GM23248 (cell line): Measurements from ENCODE around the gene ULBP3.

ENCODE experiments used
- EZH2 ChIP-seq: fragments of 200-600 bp; sonication (generic); IDR thresholded peaks from 2 replicates; pipeline ENCODE4 v1.6.1; 2018; ENCODE audit warnings: antibody characterized with exemption, mild to moderate bottlenecking; ENCODE audit not compliant: insufficient read depth, poor library complexity, severe bottlenecking
- EZH2phosphoT487 ChIP-seq: fragments of 200-600 bp; sonication (generic); IDR thresholded peaks from 2 replicates; pipeline ENCODE4 v1.6.1; 2018; ENCODE audit warnings: antibody characterized with exemption, moderate library complexity, mild to moderate bottlenecking, low read depth; ENCODE audit not compliant: insufficient read depth

GRCh38 chr6:150043096-150043495 lies 25.8 kb downstream of the ULBP3 start:
- TF ChIP-seq EZH2 (no peak), EZH2phosphoT487 (no peak)
